ENCODE results near the gene ZBTB12.
A peak's percentile ranks its signal among the peaks of the same experiment; 100 is the strongest.
"Not testable (repeated sequence)": the region's sequence is repeated elsewhere in the genome, so short reads cannot be mapped to it uniquely, and the experiment has no call there.

ZBTB12 gene

DNA sequence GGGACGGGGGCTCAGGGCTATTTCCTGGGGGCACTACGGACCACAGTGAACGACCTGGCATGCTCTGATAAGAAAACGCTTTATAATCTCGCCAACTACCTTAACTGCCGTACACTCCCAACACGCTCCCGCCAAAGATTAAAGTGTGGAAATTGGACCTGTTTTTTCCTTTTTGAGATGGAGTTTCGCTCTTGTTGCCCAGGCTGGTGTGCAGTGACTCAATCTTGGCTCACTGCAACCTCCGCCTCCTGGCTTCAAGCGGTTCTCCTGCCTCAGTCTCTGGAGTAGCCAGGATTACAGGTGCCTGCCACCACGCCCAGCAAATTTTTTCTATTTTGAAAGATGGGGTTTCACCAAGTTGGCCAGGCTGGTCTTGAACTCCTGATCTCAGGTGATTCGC lies 22.7 kb downstream of the ZBTB12 start:
- Mint-ChIP-seq H3K27me3 (no peaks in the 10 kb centered on the region), H3K36me3 (ENCODE audit: low read depth) (peaks cover 11% of the 10 kb centered on the region), H3K4me1 (no peaks in the 10 kb centered on the region), H3K4me3 (no peak overlapping the region), H3K9me3 (no peaks in the 10 kb centered on the region), H3K27ac (no peak overlapping the region)
- no peak for DNase-seq
- ATAC-seq: no peak

DNA sequence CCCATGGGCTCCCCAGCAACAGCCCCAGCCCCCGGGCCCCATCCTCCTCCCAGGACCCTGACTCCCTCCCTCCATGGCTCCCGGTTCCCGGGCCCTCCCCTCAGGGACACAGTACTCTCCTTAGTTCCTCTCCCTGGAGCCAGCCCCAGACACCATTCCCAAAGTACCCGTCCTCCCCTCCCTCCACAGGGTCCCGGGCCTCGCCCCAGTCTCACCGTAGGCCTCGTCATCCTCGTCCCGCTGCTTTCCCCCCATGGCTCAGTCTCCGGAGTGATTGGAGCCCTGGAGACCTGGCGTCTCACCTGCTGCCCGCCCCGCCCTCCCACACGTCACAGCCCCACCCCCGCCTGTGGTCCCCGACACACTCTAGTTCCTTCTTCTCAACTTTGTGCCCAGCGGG lies 23.2 kb downstream of the ZBTB12 start, which contains the start of gene SLC44A4:
Gene SLC44A4 (minus strand): TSS at position 272 of the 400 bp plus-strand sequence. CDS start 17 bp downstream, at position 255.
- Mint-ChIP-seq H3K4me3 (no peak within 1 kb of the TSS), H3K27ac (no peak within 1 kb of the TSS), H3K9me3 (no peaks in the 10 kb centered on the region), H3K27me3 (no peaks in the 10 kb centered on the region), H3K4me1 (no peaks in the 10 kb centered on the region), H3K36me3 (ENCODE audit: low read depth) (peaks cover 11% of the 10 kb centered on the region)
- ATAC-seq: no peak
- no peak for DNase-seq

DNA sequence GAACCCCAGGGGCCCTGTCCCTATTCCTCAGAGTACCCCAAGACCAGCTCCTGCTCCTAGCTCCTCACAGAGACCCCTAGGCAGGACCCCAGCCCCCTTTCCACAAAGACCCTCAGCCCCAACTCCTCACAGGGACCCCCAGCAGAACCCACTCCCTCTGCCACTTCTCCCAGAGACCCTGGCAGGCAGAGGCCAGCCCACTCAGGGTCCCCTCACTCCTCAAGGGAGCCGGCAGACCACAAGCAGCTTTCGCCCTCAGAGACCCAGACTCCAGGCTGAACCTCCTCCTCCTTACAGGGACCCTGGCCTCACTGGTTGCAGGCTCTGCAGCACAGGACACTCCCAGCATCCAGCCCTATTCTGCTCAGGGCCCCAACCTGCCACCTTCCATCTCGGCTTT lies 23.7 kb downstream of the ZBTB12 start:
- Mint-ChIP-seq H3K27me3 (no peaks in the 10 kb centered on the region), H3K36me3 (ENCODE audit: low read depth) (peaks cover 11% of the 10 kb centered on the region), H3K4me3 (no peak overlapping the region), H3K4me1 (no peaks in the 10 kb centered on the region), H3K9me3 (no peaks in the 10 kb centered on the region), H3K27ac (no peak overlapping the region)
- no peak for ATAC-seq
- DNase-seq: no peak

DNA sequence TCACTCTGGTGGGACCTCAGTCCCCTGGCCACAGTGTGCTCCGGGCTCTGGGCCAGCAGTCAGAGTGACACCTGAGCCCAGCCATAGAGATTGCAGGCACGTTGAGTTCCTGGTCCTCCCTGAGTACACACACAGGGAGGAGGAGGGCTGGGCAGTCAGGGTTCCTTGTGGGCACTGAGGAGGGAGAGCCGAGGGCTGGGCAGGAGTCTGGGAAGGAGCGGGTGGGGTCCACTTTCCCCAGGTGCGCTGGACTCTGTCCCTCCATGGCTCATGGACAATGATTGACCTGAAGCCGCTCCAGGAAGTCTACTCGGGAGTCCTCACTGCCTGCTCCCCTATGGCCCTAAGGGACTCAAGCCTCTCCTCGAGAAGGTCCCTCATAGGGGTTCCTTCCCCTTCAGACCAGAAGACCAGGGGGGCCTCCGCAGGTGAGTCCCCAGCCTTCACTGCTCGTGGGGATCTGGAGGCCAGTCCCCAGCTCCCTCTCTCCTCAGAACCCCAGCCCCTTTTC lies 24.2 kb downstream of the ZBTB12 start:
- Mint-ChIP-seq H3K9me3 (no peaks in the 10 kb centered on the region), H3K4me3 (no peak overlapping the region), H3K27me3 (no peaks in the 10 kb centered on the region), H3K27ac (no peak overlapping the region), H3K36me3 (ENCODE audit: low read depth) (peaks cover 11% of the 10 kb centered on the region), H3K4me1 (no peaks in the 10 kb centered on the region)
- DNase-seq (no peak), ATAC-seq (peak; percentile 26)

DNA sequence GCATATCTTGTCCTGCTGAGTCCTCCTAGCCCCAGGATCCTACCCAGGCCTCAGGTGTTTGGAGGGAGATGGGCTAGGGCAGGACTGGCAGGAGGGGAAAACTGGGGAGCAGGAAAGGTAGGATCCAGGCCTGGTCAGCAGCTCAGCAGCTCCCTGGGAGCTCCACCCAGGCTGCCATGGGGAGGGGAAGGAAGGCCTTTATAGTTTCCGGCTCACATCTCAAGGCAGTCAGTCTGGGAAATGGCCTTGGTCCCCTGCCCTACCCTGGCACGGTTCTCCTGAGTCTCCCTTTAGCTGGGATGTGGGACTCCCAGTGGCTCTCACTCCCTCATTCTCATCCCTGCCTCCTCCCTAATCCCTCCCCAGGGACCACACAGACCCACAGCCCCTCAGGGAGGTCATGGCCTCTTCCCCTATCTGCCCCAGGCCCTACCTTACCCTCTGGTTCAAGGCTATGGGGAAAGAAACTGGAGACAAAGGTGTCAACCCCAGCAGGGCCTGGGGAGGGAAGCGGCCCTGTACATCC lies 24.7 kb downstream of the ZBTB12 start:
- Mint-ChIP-seq H3K27ac (no peak overlapping the region), H3K9me3 (no peaks in the 10 kb centered on the region), H3K27me3 (no peaks in the 10 kb centered on the region), H3K4me3 (no peak overlapping the region), H3K4me1 (no peaks in the 10 kb centered on the region), H3K36me3 (ENCODE audit: low read depth) (peaks cover 11% of the 10 kb centered on the region)
- ATAC-seq (no peak), DNase-seq (no peak)

DNA sequence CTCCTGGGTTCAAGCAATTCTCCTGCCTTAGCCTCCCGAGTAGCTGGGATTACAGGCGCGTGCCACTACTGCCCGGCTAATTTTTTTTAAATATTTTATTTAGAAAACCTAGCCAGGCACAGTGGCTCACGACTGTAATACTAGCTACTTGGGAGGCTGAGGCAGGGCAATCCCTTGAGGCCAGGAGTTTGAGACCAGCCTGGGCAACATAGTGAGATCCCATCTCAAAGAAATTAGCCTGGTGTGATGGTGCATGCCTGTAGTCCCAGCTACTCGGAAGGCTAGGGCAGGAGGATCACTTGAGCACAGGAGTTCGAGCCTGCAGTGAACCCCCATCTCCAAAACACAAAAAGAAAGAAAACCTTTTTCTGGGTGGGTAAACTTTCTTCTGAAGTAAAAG lies 25.5 kb downstream of the ZBTB12 start:
- ATAC-seq (no peak), DNase-seq (no peak)
- Mint-ChIP-seq H3K36me3 (ENCODE audit: low read depth) (peaks cover 7% of the 10 kb centered on the region), H3K27ac (no peak overlapping the region), H3K4me1 (no peaks in the 10 kb centered on the region), H3K9me3 (no peaks in the 10 kb centered on the region), H3K27me3 (peaks cover 2% of the 10 kb centered on the region), H3K4me3 (no peak overlapping the region)

DNA sequence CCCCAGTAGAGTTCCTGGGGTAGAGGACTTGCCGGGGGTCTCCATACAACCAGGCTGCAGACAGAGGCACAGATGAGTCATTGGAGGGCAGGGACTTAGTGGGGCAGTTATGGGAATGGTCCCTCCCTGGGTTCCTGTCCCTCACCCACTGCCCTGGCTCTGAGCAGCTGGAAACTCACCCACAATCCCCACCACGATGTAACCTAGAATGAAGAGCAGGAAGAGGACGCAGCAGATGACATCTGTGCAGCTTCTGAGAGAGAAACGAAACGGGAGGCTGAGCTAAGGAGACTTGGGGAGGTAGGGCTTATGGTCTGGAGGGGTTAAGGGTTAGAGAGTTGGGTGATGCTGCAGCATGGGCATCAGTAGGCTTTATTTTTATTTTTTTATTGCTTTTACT lies 26.0 kb downstream of the ZBTB12 start:
- Mint-ChIP-seq H3K9me3 (no peaks in the 10 kb centered on the region), H3K36me3 (ENCODE audit: low read depth) (peaks cover 2% of the 10 kb centered on the region), H3K27me3 (peaks cover 2% of the 10 kb centered on the region), H3K27ac (no peak overlapping the region), H3K4me1 (no peaks in the 10 kb centered on the region), H3K4me3 (no peak overlapping the region)
- DNase-seq (no peak), ATAC-seq (no peak)

DNA sequence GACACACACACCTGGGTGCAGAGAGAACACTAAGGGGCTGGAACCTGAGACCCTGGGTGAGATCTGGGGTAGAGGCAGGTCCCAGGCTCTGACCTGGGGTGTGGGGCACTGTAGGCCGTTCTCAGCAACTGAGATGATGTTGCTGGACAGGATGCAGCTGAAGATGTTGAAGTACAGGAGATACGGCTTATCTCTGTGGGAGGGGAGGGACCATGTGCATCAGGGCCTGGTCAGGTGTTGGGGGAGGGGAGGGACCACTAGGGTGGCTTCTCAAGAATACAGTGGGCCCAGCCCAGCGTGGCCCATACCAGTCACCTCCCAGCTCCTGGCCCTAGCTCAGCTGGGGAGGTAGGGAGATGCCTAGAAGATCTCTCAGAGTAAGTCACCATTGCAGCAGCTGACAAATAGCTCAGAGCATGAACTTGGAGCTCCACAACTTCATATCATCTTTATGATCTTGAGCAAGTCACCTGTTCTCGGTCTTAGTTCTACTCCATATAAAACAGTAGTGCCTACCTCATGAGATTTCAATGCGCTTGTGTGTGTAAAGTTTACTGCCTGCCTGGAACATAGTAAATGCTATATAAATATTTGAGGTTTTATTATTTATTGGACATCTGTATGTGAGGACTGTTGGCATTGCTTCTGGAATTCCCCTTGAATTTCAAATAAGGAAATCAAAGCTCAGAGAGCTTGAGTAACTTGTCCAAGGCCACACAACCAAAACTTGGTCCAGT lies 26.9 kb downstream of the ZBTB12 start:
- no peak overlapping the region for H3K27ac Mint-ChIP-seq
- no peaks in the 10 kb centered on the region for H3K9me3 Mint-ChIP-seq
- ATAC-seq: no peak

DNA sequence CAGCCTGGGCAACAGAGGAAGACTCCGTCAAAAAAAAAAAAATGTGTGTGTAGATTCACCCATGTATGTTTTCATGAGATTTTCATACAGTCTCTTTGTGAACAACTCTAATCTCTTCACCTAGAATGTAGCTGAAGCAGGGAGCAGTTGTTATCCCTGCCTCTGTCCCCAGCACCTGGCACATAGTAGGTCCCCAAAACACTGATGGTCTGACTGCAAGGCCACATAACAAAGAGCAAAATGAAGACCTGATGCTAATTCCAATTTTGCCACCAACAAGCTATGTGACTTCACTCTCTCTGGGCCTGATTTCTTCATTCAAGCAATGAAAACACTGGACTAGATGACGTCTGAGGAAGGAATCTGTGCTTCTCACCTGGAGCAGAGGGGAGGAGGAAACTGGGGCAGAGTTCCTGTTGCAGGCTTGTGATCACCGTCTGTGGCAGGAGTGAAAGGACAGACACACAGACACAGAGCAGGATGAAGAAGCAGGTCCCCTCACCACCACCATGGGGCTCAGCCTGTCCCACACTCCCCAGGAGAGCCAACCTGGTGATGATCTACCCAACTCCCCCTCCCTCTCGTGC lies 27.7 kb downstream of the ZBTB12 start:
- Mint-ChIP-seq H3K27me3 (peaks cover 3% of the 10 kb centered on the region), H3K4me3 (no peak overlapping the region), H3K9me3 (no peaks in the 10 kb centered on the region), H3K36me3 (ENCODE audit: low read depth) (no peaks in the 10 kb centered on the region), H3K4me1 (no peaks in the 10 kb centered on the region), H3K27ac (no peak overlapping the region)
- DNase-seq: no peak
- ATAC-seq: no peak

More for the DNA sequence above, 26.9 kb downstream of the ZBTB12 start:
- no peak for DNase-seq
- no peaks in the 10 kb centered on the region for H3K4me1 Mint-ChIP-seq
- no peak overlapping the region for H3K4me3 Mint-ChIP-seq
- H3K27me3 Mint-ChIP-seq: peaks cover 2% of the 10 kb centered on the region
- no peaks in the 10 kb centered on the region for H3K36me3 Mint-ChIP-seq (ENCODE audit: low read depth)

DNA sequence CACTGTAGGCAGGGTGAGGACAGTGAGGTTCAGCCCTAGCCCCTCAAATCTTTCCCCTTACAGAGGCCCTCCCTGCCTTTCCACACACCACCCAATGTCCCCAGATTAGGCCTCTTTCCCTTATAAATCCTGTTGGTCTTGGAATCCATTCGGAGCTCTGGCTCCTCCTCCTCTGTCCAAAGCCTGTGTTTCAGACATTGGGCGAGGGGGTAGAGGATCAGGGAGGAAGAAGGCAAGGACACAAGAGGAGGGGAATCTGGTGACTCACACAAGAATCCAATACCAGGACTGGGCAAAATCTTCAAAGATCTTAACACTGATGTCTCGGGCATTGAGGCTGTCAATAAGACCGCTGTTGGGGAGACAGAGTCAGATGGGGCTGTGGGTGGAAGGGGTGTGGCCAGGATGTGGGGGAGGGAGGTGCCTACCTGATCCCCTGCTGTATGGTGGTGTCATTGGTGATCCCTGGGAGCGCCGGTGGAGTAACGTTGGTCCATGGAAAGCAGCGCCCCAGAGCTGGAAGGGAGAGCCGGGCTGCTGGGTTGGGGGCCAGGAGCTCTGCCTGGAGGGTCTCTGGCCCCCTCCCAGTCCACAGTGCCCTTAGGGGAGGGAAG lies 30.7 kb downstream of the ZBTB12 start:
- Mint-ChIP-seq H3K4me1 (no peaks in the 10 kb centered on the region), H3K27me3 (peaks cover 3% of the 10 kb centered on the region), H3K9me3 (no peaks in the 10 kb centered on the region), H3K4me3 (no peak overlapping the region), H3K36me3 (ENCODE audit: low read depth) (no peaks in the 10 kb centered on the region), H3K27ac (no peak overlapping the region)
- ATAC-seq: no peak
- no peak for DNase-seq

DNA sequence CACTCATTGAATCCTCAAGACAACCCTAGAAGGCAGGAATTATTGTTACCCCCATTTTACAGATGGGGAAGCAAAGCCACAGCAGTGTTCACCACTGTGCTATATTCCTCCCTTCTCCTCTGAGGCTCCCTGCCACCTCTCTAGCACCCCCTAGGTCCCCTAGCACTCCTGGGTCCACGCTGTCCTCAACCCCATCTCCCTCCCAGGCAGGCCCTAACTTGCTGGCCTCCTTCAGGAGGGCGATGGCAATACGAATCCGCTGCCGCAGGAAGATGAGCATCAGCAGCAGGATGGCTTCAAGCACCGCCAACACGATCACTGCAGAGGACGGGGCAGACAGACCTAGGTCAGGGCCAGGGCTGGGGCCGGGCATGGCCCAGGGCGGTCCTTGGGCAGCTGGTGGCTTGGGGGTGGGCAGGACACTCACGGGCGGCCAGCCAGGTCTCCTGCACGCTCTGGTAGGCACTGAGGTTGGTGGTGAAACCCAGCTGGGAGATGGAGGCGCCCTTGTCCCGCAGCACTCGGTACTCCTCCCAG lies 31.4 kb downstream of the ZBTB12 start:
- Mint-ChIP-seq H3K27ac (no peak overlapping the region), H3K4me3 (no peak overlapping the region), H3K4me1 (no peaks in the 10 kb centered on the region), H3K36me3 (ENCODE audit: low read depth) (no peaks in the 10 kb centered on the region), H3K9me3 (no peaks in the 10 kb centered on the region), H3K27me3 (peaks cover 3% of the 10 kb centered on the region)
- no peak for ATAC-seq
- no peak for DNase-seq

DNA sequence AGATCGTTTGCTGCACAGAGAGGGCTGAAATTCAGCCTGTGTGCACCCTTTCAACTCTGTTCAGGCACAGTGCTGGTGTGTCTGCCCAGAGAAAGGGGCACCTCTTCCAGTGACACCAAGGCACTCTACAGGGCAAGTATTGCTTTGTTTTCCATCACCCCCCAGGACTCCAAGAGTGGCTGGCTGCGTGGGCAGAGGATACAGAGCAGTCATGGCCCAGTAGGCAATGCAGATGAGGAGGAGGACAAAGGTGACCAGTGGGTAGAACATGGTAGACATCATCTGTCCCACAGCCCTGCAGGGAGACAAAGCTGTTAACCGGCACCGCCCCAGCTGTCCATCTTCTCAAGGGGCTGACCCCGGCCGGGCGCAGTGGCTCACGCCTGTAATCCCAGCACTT lies 32.5 kb downstream of the ZBTB12 start:
- no peak for ATAC-seq
- Mint-ChIP-seq H3K9me3 (no peaks in the 10 kb centered on the region), H3K27ac (no peak overlapping the region), H3K36me3 (ENCODE audit: low read depth) (no peaks in the 10 kb centered on the region), H3K4me3 (no peak overlapping the region), H3K27me3 (peaks cover 3% of the 10 kb centered on the region), H3K4me1 (peaks cover 9% of the 10 kb centered on the region)
- DNase-seq: no peak

DNA sequence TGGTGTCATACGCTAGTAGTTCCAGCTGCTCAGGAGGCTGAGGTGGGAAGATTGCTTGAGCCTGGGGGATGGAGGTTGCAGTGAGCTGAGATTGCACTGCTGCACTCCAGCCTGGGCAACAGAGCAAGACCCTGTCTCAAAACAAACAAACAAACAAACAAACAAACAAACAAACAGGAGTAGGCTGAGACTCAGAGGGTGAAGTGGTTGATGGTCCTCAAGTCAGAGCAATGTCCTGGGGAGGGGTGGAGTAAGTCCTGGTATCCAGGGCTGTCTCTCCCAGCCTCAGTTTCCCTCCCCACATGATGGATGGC lies 33.3 kb downstream of the ZBTB12 start:
- not testable (repeated sequence) for DNase-seq; H3K36me3 Mint-ChIP-seq (ENCODE audit: low read depth); H3K4me3 Mint-ChIP-seq; ATAC-seq; H3K27ac Mint-ChIP-seq; H3K9me3 Mint-ChIP-seq; H3K27me3 Mint-ChIP-seq
- peaks cover 15% of the 10 kb centered on the region for H3K4me1 Mint-ChIP-seq

DNA sequence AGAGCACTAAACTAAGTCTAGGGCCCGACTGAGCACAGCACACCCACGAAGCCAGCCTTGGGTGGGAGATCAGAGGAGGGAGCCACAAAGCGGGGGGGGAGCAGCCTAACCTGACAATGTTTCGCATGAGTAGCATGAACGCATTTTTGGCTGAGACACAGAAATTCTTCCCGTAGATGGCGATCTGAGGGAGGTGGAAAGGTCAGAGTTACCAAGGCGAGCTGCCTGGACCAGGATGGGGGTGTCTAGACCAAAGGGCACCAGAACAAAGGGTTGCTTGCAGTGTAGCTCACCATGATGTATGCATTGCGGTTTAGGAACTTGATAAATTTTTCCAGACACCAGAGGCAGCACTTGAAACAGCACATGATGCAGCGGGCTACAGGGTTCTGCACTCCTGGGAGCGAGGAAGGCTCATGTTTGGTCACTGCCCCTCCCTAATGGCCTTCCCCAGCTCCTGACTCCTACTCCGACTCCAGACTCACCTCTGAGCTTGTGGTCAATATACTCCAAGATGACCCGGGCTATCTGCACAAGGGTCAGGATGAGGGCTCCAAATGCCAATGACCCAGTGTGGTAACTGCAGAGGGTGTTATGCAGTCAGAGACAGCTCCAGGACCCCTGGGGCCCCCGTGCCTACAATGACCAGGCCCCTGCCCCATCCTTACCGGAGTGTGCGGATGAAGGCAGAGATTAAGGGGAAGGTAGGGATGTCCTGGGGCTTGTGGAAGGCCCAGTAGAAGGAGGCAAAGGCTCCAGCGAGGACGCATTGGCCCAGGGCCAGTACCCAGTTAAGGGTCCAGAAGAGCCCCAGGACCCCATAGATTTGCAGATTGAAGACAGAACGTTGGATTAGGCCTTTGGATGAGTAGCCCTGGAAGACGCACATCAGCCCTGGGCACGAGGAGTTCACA lies 36.4 kb downstream of the ZBTB12 start:
- Mint-ChIP-seq H3K36me3 (ENCODE audit: low read depth) (peaks cover 4% of the 10 kb centered on the region), H3K4me3 (no peak overlapping the region), H3K27me3 (peaks cover 4% of the 10 kb centered on the region), H3K27ac (peak overlapping the region; percentile 37), H3K4me1 (peaks cover 38% of the 10 kb centered on the region), H3K9me3 (no peaks in the 10 kb centered on the region)
- DNase-seq: peak; percentile 12
- ATAC-seq: peak; percentile 11
